Sigmoid colon (tissue), 4 donors: ENCODE results near the gene STK32A.

Source experiments
- POLR2A ChIP-seq, 2 donors: fragments of 450-650 bp; IDR thresholded peaks; one replicate each; pipeline ENCODE4 v1.6.1; 2016; ENCODE audit warnings: antibody characterized with exemption in 2 of 2, mild to moderate bottlenecking in 2 of 2, moderate library complexity in 2 of 2
- POLR2AphosphoS5 ChIP-seq, 4 donors: sonication (generic); formaldehyde crosslinking; IDR thresholded peaks; one replicate each; pipeline ENCODE4 v1.6.1; 2017; ENCODE audit warnings: antibody characterized with exemption in 4 of 4
- TF ChIP-seq, protein P1 (sequence below), 4 experiments: fragments of 450-650 bp in 3 of 4; fragments of 200-600 bp in 1 of 4; IDR thresholded peaks; one replicate each; pipeline ENCODE4 v1.5.1; 2016 to 2019; ENCODE audit warnings: antibody characterized with exemption in 4 of 4, mild to moderate bottlenecking in 3 of 4, moderate library complexity in 2 of 4

DNA sequence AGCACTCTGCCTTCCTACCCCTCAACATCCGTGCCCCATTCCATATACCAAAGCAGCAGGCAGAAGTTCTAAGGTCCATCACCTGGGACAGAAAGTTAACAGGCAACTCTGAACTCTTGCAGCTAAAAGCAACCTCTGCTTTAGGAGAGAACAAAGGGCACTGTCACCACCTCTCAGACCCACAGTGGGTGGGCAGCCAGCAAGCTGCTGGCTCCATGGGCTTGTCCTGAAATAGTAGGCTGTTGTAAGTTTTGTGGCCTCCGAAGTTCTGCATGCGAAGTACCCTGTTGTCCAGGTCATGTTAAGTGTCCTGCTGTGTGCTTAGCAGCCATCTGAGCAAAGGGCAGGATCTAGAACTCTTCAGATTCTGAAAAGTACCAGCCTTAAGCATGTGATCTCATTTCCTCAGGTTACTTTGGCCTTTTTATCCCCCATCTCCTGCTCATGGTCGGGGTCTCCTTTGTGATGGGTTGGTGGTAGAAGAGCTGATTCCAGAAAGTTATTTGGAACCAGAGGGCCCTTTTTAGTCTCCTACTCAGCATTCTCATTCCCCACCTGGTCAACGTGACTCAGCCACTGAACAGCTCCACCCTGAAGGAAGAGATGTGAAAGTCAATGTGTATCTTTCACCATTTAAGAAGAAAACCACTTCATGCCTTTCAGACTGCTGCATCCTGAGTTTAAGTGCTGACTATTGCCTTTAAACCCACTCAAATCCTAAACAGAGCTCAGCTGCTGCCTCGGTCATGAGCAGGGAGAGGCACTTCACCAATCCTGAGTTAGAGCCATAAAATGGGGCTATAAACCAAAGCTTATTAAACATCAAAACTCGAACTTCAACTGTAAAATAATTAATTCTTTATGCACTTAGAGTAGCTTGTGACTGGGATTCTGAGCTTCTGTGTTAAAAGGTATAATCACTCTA lies 153.6 kb downstream of the STK32A start:
- TF ChIP-seq, protein P1, sequence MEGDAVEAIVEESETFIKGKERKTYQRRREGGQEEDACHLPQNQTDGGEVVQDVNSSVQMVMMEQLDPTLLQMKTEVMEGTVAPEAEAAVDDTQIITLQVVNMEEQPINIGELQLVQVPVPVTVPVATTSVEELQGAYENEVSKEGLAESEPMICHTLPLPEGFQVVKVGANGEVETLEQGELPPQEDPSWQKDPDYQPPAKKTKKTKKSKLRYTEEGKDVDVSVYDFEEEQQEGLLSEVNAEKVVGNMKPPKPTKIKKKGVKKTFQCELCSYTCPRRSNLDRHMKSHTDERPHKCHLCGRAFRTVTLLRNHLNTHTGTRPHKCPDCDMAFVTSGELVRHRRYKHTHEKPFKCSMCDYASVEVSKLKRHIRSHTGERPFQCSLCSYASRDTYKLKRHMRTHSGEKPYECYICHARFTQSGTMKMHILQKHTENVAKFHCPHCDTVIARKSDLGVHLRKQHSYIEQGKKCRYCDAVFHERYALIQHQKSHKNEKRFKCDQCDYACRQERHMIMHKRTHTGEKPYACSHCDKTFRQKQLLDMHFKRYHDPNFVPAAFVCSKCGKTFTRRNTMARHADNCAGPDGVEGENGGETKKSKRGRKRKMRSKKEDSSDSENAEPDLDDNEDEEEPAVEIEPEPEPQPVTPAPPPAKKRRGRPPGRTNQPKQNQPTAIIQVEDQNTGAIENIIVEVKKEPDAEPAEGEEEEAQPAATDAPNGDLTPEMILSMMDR (IDR thresholded peaks at IDR 0.05): no peak
- TF ChIP-seq POLR2A (IDR thresholded peaks at IDR 0.05): no peak
- no peak for TF ChIP-seq POLR2AphosphoS5 (IDR thresholded peaks at IDR 0.05)
